Measurements from ENCODE around the gene FGF11.

Gene FGF11

DNA sequence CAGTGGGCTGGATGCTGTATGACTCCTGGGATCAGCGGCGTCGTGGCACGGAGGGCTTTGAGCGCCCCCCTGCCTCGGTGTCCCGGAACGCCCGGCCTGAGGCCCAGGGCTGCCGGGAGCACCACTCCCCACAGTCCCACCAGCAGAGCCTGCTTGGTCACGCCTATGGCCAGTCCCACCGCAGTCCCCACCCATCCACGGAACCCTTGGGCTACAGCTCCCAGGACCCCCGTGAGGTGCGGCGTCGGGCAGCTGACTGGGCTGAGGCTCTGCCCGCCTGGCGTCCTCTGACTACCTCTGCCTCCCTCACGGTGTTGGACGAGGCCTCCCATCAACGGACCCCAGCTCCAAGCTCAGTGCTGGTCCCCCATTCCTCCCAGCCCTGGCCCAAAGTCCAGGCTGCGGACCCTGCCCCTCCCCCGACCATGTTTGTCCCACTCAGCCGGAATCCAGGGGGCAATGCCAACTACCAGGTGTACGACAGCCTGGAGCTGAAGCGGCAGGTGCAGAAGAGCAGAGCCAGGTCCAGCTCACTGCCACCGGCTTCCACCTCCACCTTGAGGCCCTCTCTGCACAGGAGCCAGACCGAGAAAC, 12.3 kb upstream of the FGF11 start:
- CTCF ChIA-PET: interaction anchor here (0.6 to 4.1 kb wide), 4 partner anchors 9 to 71 kb away, joined by 3 to 19 read pairs (median 3); partner anchors contain the start of genes TMEM102 and TMEM95
- no peak for DNase-seq (ENCODE audit: extremely low spot score)
- TF ChIP-seq, protein P1, sequence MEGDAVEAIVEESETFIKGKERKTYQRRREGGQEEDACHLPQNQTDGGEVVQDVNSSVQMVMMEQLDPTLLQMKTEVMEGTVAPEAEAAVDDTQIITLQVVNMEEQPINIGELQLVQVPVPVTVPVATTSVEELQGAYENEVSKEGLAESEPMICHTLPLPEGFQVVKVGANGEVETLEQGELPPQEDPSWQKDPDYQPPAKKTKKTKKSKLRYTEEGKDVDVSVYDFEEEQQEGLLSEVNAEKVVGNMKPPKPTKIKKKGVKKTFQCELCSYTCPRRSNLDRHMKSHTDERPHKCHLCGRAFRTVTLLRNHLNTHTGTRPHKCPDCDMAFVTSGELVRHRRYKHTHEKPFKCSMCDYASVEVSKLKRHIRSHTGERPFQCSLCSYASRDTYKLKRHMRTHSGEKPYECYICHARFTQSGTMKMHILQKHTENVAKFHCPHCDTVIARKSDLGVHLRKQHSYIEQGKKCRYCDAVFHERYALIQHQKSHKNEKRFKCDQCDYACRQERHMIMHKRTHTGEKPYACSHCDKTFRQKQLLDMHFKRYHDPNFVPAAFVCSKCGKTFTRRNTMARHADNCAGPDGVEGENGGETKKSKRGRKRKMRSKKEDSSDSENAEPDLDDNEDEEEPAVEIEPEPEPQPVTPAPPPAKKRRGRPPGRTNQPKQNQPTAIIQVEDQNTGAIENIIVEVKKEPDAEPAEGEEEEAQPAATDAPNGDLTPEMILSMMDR (IDR thresholded peaks at IDR 0.05; ENCODE audit: control extremely low read depth, extremely low read depth, low read depth, missing control alignments): no peak
- POLR2A ChIA-PET: no interaction called here

DNA sequence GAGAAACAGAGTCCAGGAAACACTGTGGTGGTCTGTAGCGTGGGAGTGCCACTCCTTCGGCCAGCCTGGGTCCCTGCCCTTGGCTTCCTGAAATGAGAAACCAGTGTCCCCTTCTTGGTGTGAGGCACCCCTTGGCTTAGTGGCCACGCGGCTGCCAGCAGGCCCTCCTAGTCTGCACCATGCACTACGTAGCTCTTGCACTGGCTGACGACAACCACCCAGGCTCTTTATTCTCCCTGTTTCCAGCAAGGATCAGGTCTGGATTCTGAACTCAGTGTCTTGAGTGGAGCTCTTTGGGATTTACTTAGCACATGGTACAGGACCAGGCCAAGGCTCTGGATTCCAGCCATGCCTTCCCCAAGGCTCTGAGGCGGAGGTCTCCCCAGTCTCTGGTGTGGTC, 11.8 kb upstream of the FGF11 start:
- ChIA-PET POLR2A (no interaction called here), CTCF (interaction anchor here (0.6 to 4.1 kb wide), 4 partner anchors 9 to 72 kb away, joined by 3 to 19 read pairs (median 3); partner anchors contain the start of genes TMEM102 and TMEM95)
- TF ChIP-seq, protein P1 (IDR thresholded peaks at IDR 0.05; ENCODE audit: control extremely low read depth, extremely low read depth, low read depth, missing control alignments): no peak
- DNase-seq (ENCODE audit: extremely low spot score): no peak

DNA sequence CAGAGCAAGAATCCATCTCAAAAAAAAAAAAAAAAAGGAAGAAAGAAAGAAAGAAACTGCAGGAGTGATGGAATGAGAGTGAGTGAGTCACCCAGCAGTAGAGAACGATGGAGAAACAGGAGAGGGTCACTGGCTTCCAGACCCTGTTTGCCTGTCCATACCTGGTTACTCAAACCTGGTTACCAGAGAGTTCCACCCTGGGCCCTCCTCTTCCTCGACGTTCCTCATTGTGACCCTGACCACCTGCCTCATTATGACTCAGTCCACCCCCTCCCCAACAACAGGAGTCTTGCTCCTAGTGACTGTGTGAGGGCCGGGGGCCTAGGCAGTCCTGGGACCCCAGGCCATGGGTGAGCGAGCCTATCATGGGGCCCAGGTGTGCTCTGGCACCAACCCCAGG, 10.8 kb upstream of the FGF11 start, which contains the start of gene SPEM3:
Gene SPEM3 (plus strand): TSS at position 301 of the 400 bp plus-strand sequence. CDS start 46 bp downstream, at position 347.
- no peak for DNase-seq (ENCODE audit: extremely low spot score)
- ChIA-PET CTCF (interaction anchor here (0.8 to 1.0 kb wide), 2 partner anchors 73 to 132 kb away, joined by 3 read pairs; no protein-coding TSS in a partner anchor), POLR2A (no interaction called here)
- TF ChIP-seq, protein P1 (IDR thresholded peaks at IDR 0.05; ENCODE audit: control extremely low read depth, extremely low read depth, low read depth, missing control alignments): no peak

DNA sequence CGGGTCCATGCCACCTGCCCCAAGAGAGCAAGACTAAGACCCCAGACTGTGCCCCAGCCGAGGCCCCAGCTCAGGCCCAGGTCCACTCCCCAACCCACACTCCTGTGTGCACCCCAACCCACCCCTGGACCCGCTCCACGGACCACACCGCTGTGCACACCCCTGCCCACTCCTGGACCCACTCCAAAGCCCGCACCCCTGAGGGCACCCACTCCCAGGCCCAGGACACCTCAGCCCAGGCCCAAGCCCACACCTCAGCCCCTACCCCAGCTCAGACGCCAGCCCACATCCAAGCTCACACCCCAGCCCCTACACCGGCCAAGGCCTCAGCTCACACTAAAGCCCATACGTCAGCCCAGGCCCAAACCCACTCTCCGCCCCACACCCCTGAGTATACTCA, 9.6 kb upstream of the FGF11 start:
- TF ChIP-seq, protein P1 (IDR thresholded peaks at IDR 0.05; ENCODE audit: control extremely low read depth, extremely low read depth, low read depth, missing control alignments): no peak
- ChIA-PET CTCF (no interaction called here), POLR2A (no interaction called here)
- no peak for DNase-seq (ENCODE audit: extremely low spot score)

DNA sequence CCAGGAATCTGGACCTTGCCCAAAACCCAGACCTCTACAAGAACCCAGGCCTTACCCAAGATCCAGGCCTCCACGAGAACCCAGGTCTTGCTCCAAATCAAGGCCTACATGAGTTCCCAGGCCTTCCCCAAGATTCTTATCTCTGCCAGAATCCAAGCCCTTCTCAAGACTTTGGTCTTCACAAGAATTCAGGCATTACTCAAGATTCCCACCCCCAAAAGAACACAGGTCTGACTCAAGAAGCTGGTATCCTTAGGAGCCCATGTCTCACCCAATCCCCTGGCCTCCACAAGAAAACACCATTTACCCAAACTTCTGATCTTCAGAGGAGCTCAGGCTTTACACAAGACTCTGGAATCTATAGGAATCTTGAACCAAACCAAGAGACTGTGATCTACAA, 8.1 kb upstream of the FGF11 start:
- ChIA-PET CTCF (interaction anchor here (1.5 kb wide), 1 partner anchor 13 kb away, joined by 5 read pairs; no protein-coding TSS in a partner anchor), POLR2A (no interaction called here)

DNA sequence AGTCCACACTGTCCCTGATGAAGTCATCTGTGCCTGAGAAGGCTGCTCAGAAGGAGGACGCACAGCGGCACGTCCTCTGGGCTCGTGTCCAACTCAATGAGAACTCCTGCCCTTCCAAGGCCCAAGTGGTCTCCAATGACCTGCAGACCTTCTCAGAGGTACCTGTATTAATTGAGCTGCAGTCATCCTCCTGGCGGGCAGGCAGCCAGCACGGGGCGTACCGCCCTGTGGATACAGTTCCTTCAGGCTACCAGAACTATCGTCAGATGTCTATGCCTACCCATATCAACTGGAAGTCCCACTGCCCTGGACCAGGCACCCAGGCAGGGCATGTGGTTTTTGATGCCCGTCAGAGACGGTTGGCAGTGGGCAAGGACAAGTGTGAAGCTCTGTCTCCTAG, 7.0 kb upstream of the FGF11 start:
- ChIA-PET POLR2A (interaction anchor here (0.5 to 0.6 kb wide), 2 partner anchors 9 to 41 kb away, joined by 3 read pairs; no protein-coding TSS in a partner anchor), CTCF (interaction anchor here (0.8 to 1.5 kb wide), 4 partner anchors 12 to 151 kb away, joined by 3 to 5 read pairs (median 3); partner anchors contain the start of genes SENP3, SLC2A4 and SPEM1)
- TF ChIP-seq, protein P1 (IDR thresholded peaks at IDR 0.05; ENCODE audit: control extremely low read depth, extremely low read depth, low read depth, missing control alignments): no peak
- no peak for DNase-seq (ENCODE audit: extremely low spot score)

More for the DNA sequence above, 8.1 kb upstream of the FGF11 start:
- TF ChIP-seq, protein P1 (IDR thresholded peaks at IDR 0.05; ENCODE audit: control extremely low read depth, extremely low read depth, low read depth, missing control alignments): no peak
- no peak for DNase-seq (ENCODE audit: extremely low spot score)

Measured in GM10248 (cell line).